ENCODE measurements around the gene USP37. TPM values are rescaled to one million over a fixed set of nuclear protein-coding genes. Genes with fewer than 3 reads are reported as not detected.

The USP37 gene
- total and polyA plus RNA-seq, 2 of the 4 experiments (the other 2 are of a cell fraction), result 1.6 to 6.5 TPM

GRCh38 chr2:218567797-218568189 is 358 bp downstream of the USP37 start (continued):
- TF ChIP-seq MAFK (IDR thresholded peaks at IDR 0.05; ENCODE audit: low read depth, low read length), result no peak

- no peaks in the 10 kb centered on the region for H3K9me3 ChIP-seq (ENCODE audit: control insufficient read depth, insufficient read depth, low read length)
- dilution Hi-C loops (cut with HindIII; ENCODE audit: low sequenced_read_pairs, unreplicated experiment), result no loop called here
These were observed 1.9 kb downstream of the USP37 start for GRCh38 chr2:218566296-218566695.

More at GRCh38 chr2:218566296-218566695, 1.9 kb downstream of the USP37 start:
- Histone ChIP-seq H3K4me3 (ENCODE audit: insufficient read depth, low read depth, low read length) (no peak overlapping the region), H2BK15ac (ENCODE audit: low read depth, low read length) (no peak overlapping the region), H2AK9ac (replicated peaks; ENCODE audit: low read depth, low read length, poor library complexity) (no peak overlapping the region), H3K4me1 (ENCODE audit: control insufficient read depth, insufficient read depth, low read length) (no peaks in the 10 kb centered on the region; the same call in 1 of the 2 replicates), H3K4ac (ENCODE audit: low read depth, low read length) (no peak overlapping the region), H3K9me1 (ENCODE audit: insufficient read depth, low read length) (no peaks in the 10 kb centered on the region), H4K5ac (ENCODE audit: low read depth, low read length) (no peak overlapping the region), H2AFZ (replicated peaks; ENCODE audit: low read length, poor library complexity) (no peak overlapping the region), H3K27me3 (ENCODE audit: control insufficient read depth, insufficient read depth, low read length) (no peaks in the 10 kb centered on the region), H3K18ac (ENCODE audit: low read depth, low read length) (no peak overlapping the region), H4K91ac (ENCODE audit: insufficient read depth, low read depth, low read length) (no peak overlapping the region), H3K56ac (ENCODE audit: extremely low read depth, insufficient read depth, low read length) (no peak overlapping the region), H3K4me2 (ENCODE audit: low read depth, low read length) (no peak overlapping the region), H2BK5ac (ENCODE audit: low read depth, low read length, poor library complexity, severe bottlenecking) (no peak overlapping the region), H3K79me1 (ENCODE audit: low read depth in 1 of 2, low read length in 2 of 2) (peaks cover 11 to 52% of the 10 kb centered on the region in 2 experiments), H2BK120ac (ENCODE audit: low read depth, low read length) (no peak overlapping the region), H3K27ac (ENCODE audit: insufficient read depth, low read length) (no peak overlapping the region), H3K9ac (ENCODE audit: low read depth, low read length) (no peak overlapping the region), H4K20me1 (ENCODE audit: insufficient read depth, low read length) (peaks cover 11% of the 10 kb centered on the region; the same call in 1 of the 2 replicates), H3K23ac (ENCODE audit: low read depth, low read length) (no peak overlapping the region), H3K14ac (replicated peaks; ENCODE audit: low read depth, low read length) (no peak overlapping the region), H2BK20ac (ENCODE audit: low read depth, low read length) (no peak overlapping the region), H2AK5ac (ENCODE audit: low read depth, low read length) (no peak overlapping the region), H3K36me3 (ENCODE audit: control insufficient read depth, insufficient read depth, low read length) (0 out of 2 replicates have a peak, but pooled peaks cover 2% of the 10 kb centered on the region), H4K8ac (ENCODE audit: low read depth in 2 of 2, low read length in 2 of 2) (no peak overlapping the region)
- DNase-seq (no peak), ATAC-seq (ENCODE audit: low read depth) (no peak)
- intact Hi-C loops (cut with micrococcal nuclease) (loop anchor here (10.0 kb wide), 1 partner anchor 291 kb away; the partner anchor contains the start of genes AAMP and PNKD), in situ Hi-C loops (cut with MboI; ENCODE audit: low sequenced_read_pairs) (no loop called here)
- ChIA-PET CTCF (no interaction called here), POLR2A (ENCODE audit: unreplicated experiment) (no interaction called here)
- WGBS, 2 experiments (ENCODE audit: extremely low coverage in 2 of 2, insufficient read length in 1 of 2), result no CpG with 5 or more reads among the region's 1 CpG
- BruUV-seq (replicated peaks), result no TSS peak
- TF ChIP-seq SMC3 (IDR thresholded peaks at IDR 0.05; ENCODE audit: low read depth, low read length), result no peak
- TF ChIP-seq RCOR1 (IDR thresholded peaks at IDR 0.05; ENCODE audit: insufficient replicate concordance, low read length), result no peak
- TF ChIP-seq RAD21 (IDR thresholded peaks at IDR 0.05; ENCODE audit: low read length), result no peak
- TF ChIP-seq FOS (IDR thresholded peaks at IDR 0.05; ENCODE audit: low read depth, low read length), result no peak
- TF ChIP-seq CHD1 (IDR thresholded peaks at IDR 0.05; ENCODE audit: low read depth, low read length), result no peak
- TF ChIP-seq BHLHE40 (IDR thresholded peaks at IDR 0.05; ENCODE audit: low read depth, low read length), result no peak
- TF ChIP-seq MAFK (IDR thresholded peaks at IDR 0.05; ENCODE audit: low read depth, low read length), result no peak
- TF ChIP-seq CEBPB (IDR thresholded peaks at IDR 0.05; ENCODE audit: low read depth, low read length), result no peak

Data from IMR-90 (cell line).